Cardiac fibroblast (primary cell): ENCODE results near the gene PTPN6.

Source experiments
- DNase-seq, 2 donors: peaks; one replicate each; pipeline versions ENCODE4 v3.0.0 to v3.0.0-alpha.2; 2010; ENCODE audit warnings: low read depth in 2 of 2
- H3K4me3 ChIP-seq, 2 donors: replicated peaks in 1 of 2; 1 replicate in 1 of 2; 2 replicates in 1 of 2; pipeline ENCODE4 v1.5.1; 2011; ENCODE audit warnings: low read depth in 2 of 2, low read length in 2 of 2, mild to moderate bottlenecking in 2 of 2, moderate library complexity in 1 of 2
- TF ChIP-seq, protein P1 (sequence below): IDR thresholded peaks from one replicate; pipeline ENCODE4 v1.5.1; 2011; ENCODE audit warnings: low read depth, mild to moderate bottlenecking, low read length, inconsistent platforms

The PTPN6 gene

GRCh38 chr12:6980740-6981139 is 29.6 kb downstream of the PTPN6 start:
- DNase-seq = no peak
- TF ChIP-seq, protein P1, sequence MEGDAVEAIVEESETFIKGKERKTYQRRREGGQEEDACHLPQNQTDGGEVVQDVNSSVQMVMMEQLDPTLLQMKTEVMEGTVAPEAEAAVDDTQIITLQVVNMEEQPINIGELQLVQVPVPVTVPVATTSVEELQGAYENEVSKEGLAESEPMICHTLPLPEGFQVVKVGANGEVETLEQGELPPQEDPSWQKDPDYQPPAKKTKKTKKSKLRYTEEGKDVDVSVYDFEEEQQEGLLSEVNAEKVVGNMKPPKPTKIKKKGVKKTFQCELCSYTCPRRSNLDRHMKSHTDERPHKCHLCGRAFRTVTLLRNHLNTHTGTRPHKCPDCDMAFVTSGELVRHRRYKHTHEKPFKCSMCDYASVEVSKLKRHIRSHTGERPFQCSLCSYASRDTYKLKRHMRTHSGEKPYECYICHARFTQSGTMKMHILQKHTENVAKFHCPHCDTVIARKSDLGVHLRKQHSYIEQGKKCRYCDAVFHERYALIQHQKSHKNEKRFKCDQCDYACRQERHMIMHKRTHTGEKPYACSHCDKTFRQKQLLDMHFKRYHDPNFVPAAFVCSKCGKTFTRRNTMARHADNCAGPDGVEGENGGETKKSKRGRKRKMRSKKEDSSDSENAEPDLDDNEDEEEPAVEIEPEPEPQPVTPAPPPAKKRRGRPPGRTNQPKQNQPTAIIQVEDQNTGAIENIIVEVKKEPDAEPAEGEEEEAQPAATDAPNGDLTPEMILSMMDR = no peak
- no peak overlapping the region for H3K4me3 ChIP-seq

DNA sequence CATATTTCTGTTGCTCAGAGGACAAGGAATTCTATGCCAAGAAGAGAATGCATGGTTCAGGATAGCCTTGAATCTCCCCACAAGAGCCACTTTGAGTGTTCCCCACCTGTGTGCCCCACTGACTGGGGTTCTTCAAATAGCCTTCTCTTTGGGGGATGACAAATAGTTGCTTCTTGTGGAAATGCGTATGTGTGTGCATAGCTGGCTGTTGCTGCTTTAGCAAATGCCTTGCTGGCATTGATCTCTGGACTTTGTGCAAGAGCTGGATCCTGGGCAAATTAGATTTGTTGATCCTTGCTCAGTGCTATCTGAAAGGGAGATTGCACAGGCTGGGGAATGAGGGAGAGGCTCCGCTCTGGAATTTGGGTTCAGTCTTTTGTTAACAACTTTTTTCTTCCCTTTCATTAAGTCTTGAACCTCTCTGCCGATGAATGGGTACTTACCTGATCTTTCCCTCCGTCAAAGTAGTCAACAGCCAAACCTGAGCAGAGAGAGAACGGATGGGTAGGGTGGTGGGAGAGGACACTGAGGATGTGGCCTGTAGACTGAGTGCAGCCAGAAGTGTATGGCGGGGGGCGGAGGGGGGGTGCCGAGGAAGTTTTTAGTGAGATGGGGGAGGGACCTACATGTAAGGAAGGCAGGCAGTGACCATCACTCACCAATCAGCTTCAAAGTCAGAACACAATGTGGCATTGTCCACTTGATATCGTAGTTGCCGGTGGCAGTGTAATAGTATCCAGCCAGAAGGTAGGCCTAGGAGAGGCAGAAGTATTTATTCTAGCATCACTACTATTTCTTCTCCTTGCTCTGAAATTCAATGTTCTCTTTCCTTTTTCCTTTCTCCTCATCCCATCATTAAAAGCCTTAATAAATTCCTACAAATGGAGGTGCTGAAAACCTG is 30.2 kb downstream of the PTPN6 start:
- H3K4me3 ChIP-seq = no peak overlapping the region
- DNase-seq = no peak
- TF ChIP-seq, protein P1 = no peak

GRCh38 chr12:6982532-6982931 is 31.4 kb downstream of the PTPN6 start:
- DNase-seq = no peak
- TF ChIP-seq, protein P1 = no peak
- no peak overlapping the region for H3K4me3 ChIP-seq

- TF ChIP-seq, protein P1 = no peak
- H3K4me3 ChIP-seq = no peak overlapping the region
- DNase-seq = no peak
These were observed 36.9 kb downstream of the PTPN6 start for GRCh38 chr12:6987956-6988553.

DNA sequence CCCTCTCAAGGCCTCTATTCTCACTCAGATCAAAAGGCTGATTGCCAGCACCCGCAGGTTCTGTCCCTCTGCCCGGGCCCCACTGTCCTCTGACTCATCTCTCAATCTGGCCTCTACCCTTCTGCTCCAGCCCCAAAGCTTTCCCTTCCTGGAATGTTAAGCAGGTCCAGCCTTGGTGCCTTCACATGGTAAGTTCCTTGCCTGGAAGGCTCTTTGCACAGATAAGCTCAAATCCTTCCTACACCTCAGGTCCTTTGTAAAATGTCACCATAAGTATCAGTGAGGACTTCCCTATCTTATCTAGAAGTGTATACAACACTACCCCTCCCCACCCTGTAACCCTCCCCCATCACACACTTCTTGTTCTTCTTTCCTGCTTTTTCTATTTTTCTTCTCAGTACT is 44.9 kb downstream of the PTPN6 start:
- DNase-seq = peak; percentile 54 to 59
- TF ChIP-seq, protein P1 = no peak
- no peak overlapping the region for H3K4me3 ChIP-seq

DNA sequence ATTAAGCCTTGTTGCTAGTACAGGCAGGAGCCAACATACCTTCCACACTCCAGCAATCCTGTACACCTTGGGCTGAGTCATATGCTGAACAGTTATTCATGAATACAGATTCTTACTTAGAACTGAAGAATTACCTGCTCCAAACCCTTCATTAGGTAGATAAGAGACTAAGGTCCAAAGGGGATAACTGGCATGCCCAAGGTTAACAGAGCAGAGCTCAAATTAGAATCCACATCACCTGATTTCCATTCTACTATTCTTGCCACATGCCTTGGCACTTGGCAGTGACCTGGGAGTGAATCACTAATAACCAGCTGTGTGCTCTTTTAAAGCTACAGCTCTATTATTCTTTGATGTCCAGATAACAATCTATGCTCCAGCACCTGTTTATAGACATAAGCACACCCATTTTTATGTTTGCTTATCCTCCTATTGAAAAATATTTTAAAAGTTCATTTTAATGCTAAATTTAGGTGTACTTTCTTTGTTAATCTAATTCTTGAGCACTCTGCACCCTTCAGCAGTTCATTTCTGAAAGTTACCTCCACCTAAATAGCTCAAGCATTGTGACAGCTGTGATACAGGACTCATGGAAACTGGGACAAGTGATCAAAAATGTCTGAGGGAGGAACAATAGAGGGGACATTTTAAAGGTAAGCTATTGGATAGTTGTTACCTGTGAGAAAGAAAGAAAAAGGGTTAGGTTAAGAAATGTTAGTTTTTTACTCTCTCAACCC is 47.7 kb downstream of the PTPN6 start:
- peak in 1 of 2 donors; percentile 8 for DNase-seq
- H3K4me3 ChIP-seq = no peak overlapping the region
- TF ChIP-seq, protein P1 = no peak
